SU-DHL-6 (cell line): ENCODE measurements around the gene TVP23A.
"Not testable (repeated sequence)": the region's sequence is repeated elsewhere in the genome, so short reads cannot be mapped to it uniquely, and the experiment has no call there.

Experiments used
- H2AFZ ChIP-seq: fragments of 200-600 bp; sonication (generic); 2 replicates; pipeline ENCODE4 v1.6.1; 2014; ENCODE audit warnings: low read depth, mild to moderate bottlenecking, moderate library complexity, mixed read lengths, antibody characterized with exemption, low read length; ENCODE audit not compliant: severe bottlenecking
- H3F3A ChIP-seq: fragments of 200-600 bp; shearing (Covaris generic); 2 replicates; pipeline ENCODE4 v1.6.0; 2016; ENCODE audit warnings: antibody characterized with exemption, mild to moderate bottlenecking; ENCODE audit not compliant: insufficient read depth
- H3K27ac ChIP-seq: fragments of 200-600 bp; sonication (generic); 2 replicates; pipeline ENCODE4 v1.5.1; 2016; ENCODE audit warnings: low read depth, mild to moderate bottlenecking, low read length, moderate library complexity, mixed read lengths
- H3K27me3 ChIP-seq: fragments of 200-600 bp; sonication (generic), shearing (Covaris generic); 2 replicates; pipeline ENCODE4 v1.6.0; 2014; ENCODE audit warnings: mild to moderate bottlenecking, low read length
- H3K36me3 ChIP-seq: fragments of 200-600 bp; sonication (generic); 2 replicates; pipeline ENCODE4 v1.6.1; 2014; ENCODE audit warnings: mild to moderate bottlenecking, low read length, mixed read lengths
- H3K4me2 ChIP-seq: fragments of 300-600, 200-600 bp; shearing (Covaris generic), sonication (generic); 2 replicates; pipeline ENCODE4 v1.6.0; 2014; ENCODE audit warnings: low read length, low read depth, mild to moderate bottlenecking; ENCODE audit not compliant: poor library complexity, severe bottlenecking
- H3K4me3 ChIP-seq: fragments of 200-600 bp; sonication (generic); 2 replicates; pipeline ENCODE4 v1.5.1; 2014; ENCODE audit warnings: antibody characterized with exemption, low read length, mild to moderate bottlenecking, mixed read lengths; ENCODE audit not compliant: insufficient read depth, poor library complexity, severe bottlenecking
- H3K79me2 ChIP-seq: fragments of 200-600 bp; sonication (generic); 2 replicates; pipeline ENCODE4 v1.6.1; 2014; ENCODE audit warnings: mild to moderate bottlenecking, low read length, moderate library complexity; ENCODE audit not compliant: insufficient read depth
- H3K9ac ChIP-seq: fragments of 200-600 bp; sonication (generic); 2 replicates; pipeline ENCODE4 v1.7.0; 2014; ENCODE audit warnings: mild to moderate bottlenecking, low read length
- H3K9me2 ChIP-seq: fragments of 200-600 bp; sonication (generic); replicated peaks from 2 replicates; pipeline ENCODE4 v1.6.1; 2014; ENCODE audit warnings: low read length; ENCODE audit not compliant: insufficient read depth
- H3K9me3 ChIP-seq: fragments of 200-600 bp; sonication (generic); 2 replicates; pipeline ENCODE4 v1.6.1; 2014; ENCODE audit warnings: low read length, mixed read lengths; ENCODE audit not compliant: insufficient read depth
- H4K20me1 ChIP-seq: fragments of 200-600 bp; sonication (generic); 2 replicates; pipeline ENCODE4 v1.6.1; 2014; ENCODE audit warnings: low read depth, mild to moderate bottlenecking, antibody characterized with exemption, low read length, moderate library complexity, mixed read lengths
- CTCF ChIP-seq: fragments of 200-600 bp; sonication (generic); IDR thresholded peaks from one replicate; pipeline ENCODE4 v1.5.1; 2017; ENCODE audit warnings: antibody characterized with exemption, mild to moderate bottlenecking, low read length, moderate library complexity; ENCODE audit not compliant: insufficient read depth, poor library complexity, severe bottlenecking
- EZH2phosphoT487 ChIP-seq: fragments of 200-600 bp; sonication (generic), shearing (Covaris generic); conservative IDR thresholded peaks from 2 replicates; pipeline ENCODE4 v1.6.1; 2018; ENCODE audit warnings: mild to moderate bottlenecking, antibody characterized with exemption, low read length, moderate library complexity, mixed read lengths

Gene TVP23A

DNA sequence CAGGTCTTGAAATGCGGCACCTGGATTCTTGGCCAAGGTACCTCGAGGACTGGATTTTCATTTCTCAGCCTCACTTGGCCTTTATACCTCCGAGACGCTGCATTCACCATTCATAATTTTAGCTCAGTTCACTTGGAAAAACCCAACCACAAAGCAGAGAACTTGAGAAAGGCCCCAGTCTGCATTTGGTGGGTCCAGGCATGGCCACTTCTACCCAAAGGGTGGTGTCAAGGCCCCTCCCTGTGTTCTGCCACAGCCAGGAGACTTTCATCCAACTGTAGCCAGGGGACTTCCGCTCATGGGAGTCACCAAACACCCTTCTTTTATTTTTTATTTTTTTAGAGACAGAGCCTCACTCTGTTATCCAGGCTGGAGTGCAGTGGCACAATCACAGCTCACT is 14.7 kb upstream of the TVP23A start:
- Histone ChIP-seq H3K4me2 (no peak overlapping the region), H4K20me1 (no peaks in the 10 kb centered on the region), H3K4me3 (no peak overlapping the region), H2AFZ (no peak overlapping the region), H3K27me3 (no peaks in the 10 kb centered on the region), H3K9me2 (no peaks in the 10 kb centered on the region), H3K9me3 (no peaks in the 10 kb centered on the region), H3F3A (no peaks in the 10 kb centered on the region), H3K9ac (no peak overlapping the region), H3K36me3 (no peaks in the 10 kb centered on the region), H3K79me2 (no peaks in the 10 kb centered on the region), H3K27ac (no peak overlapping the region)
- TF ChIP-seq EZH2phosphoT487: no peak
- no peak for TF ChIP-seq CTCF

DNA sequence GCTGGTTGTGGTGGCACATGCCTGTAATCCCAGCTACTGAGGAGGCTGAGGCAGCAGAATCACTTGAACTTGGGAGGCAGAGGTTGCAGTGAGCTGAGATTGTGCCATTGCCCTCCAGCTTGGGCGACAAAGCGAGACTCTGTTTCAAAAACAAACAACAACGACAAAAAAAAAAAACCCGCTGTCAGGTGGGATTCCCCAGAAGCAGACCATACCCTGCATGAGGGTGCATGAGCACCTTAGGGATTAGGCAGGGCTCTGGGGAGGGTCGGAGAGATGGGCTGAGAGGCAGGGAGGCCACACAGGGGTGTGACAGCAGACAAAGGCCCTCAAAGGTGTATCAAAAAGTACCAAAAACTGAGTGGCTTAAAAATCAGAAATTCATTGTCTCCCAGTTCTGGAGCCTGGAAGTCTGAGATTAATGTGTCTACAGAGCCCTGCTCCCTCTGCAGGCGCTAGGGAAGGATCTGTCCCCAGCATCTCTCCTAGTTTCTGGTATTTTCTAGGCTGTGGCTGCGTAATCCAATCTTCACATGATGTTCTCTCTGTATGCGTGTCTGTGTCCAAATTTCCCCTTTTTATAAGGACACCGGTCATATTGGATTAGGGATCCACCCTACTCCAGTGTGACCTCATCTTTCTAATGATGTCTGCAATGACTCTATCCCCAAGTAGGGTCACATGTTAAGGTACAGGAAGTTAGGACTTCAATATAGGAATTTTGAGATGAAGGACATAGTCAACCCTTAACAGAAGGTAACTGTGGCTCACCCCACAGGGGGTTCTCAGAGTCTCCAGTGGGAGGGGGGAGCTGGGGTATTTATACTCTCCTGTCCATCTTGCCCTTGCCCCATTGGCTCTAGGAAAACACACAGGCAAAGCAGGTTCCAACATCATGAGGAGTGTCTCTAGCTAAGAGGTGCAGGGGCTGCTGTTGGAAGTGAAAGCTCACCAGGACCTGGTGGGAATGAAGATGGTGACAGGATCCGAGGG is 13.6 kb upstream of the TVP23A start:
- H3K9ac ChIP-seq: no peak overlapping the region

DNA sequence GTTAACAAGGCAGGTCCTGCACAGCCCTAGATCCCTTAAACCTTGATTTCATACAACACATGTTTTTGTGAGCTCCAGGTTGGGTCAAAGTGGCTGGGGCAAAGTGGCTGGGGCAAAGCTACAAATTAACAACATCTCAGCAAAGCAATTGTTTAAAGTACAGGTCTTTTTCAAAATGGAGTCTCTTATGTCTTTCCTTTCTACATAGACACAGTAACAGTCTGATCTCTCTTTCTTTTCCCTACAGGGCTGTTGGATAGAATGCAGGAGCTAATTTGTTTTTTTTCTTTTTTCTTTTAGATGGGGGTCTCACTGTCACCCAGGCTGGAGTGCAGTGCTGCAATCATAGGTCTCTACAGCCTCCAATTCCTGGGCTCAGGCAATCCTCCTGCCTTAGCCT is 11.6 kb upstream of the TVP23A start:
- H3K36me3 ChIP-seq, H2AFZ ChIP-seq, H3F3A ChIP-seq, H4K20me1 ChIP-seq, H3K79me2 ChIP-seq, H3K9me3 ChIP-seq, H3K4me3 ChIP-seq, H3K9ac ChIP-seq, H3K27me3 ChIP-seq, H3K9me2 ChIP-seq, H3K4me2 ChIP-seq, H3K27ac ChIP-seq: not testable (repeated sequence)

More for the DNA sequence above, 13.6 kb upstream of the TVP23A start:
- Histone ChIP-seq H3K79me2 (no peaks in the 10 kb centered on the region), H3K27ac (no peak overlapping the region), H4K20me1 (no peaks in the 10 kb centered on the region), H3K9me3 (no peaks in the 10 kb centered on the region), H3K36me3 (no peaks in the 10 kb centered on the region), H3K4me3 (no peak overlapping the region), H3K9me2 (no peaks in the 10 kb centered on the region), H3F3A (no peaks in the 10 kb centered on the region), H3K27me3 (no peaks in the 10 kb centered on the region), H3K4me2 (no peak overlapping the region), H2AFZ (no peak overlapping the region)
- no peak for TF ChIP-seq CTCF
- TF ChIP-seq EZH2phosphoT487: no peak

DNA sequence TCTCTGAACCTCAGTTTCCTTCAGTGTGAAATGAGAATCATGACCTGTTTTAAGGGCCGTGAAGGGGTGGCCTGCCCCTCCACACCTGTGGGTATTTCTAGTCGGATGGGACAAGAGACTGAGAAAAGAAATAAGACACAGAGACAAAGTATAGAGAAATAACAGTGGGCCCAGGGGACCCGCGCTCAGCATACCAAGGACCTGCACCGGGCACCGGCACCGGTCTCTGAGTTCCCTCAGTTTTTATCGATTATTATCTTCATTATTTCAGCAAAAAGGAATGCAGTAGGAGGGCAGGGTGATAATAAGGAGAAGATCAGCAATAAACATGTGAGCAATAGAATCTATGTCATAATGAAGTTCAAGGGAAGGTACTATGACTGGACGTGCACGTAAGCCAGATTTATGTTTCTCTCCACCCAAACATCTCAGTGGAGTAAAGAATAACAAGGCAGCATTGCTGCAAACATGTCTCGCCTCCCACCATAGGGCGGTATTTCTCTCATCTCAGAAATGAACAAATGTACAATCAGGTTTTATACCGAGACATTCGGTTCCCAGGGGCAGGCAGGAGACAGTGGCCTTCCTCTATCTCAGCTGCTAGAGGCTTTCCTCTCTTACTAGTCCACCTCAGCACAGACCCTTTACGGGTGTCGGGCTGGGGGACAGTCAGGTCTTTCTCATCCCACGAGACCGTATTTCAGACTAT is 10.9 kb upstream of the TVP23A start:
- not testable (repeated sequence) for H3K36me3 ChIP-seq, H3K27me3 ChIP-seq, H3K27ac ChIP-seq, H4K20me1 ChIP-seq, H3F3A ChIP-seq, H3K9me3 ChIP-seq, H3K9me2 ChIP-seq, H2AFZ ChIP-seq, H3K79me2 ChIP-seq, H3K4me3 ChIP-seq, H3K4me2 ChIP-seq, H3K9ac ChIP-seq
